BLaER1 (cell line): ENCODE results near the gene FGFR3.
A peak's percentile ranks its signal among the peaks of the same experiment; 100 is the strongest.

ENCODE experiments used
- H3K27ac ChIP-seq: shearing (Covaris generic); formaldehyde crosslinking; 2 replicates; pipeline ENCODE4 v1.8.1; 2022
- H3K27me3 ChIP-seq: shearing (Covaris generic); formaldehyde crosslinking; 2 replicates; pipeline ENCODE4 v1.8.1; 2022
- H3K36me3 ChIP-seq: shearing (Covaris generic); formaldehyde crosslinking; 2 replicates; pipeline ENCODE4 v1.8.1; 2022
- H3K4me1 ChIP-seq: shearing (Covaris generic); formaldehyde crosslinking; 2 replicates; pipeline ENCODE4 v1.8.1; 2022
- H3K4me2 ChIP-seq: shearing (Covaris generic); formaldehyde crosslinking; 2 replicates; pipeline ENCODE4 v1.8.1; 2022
- H3K4me3 ChIP-seq: shearing (Covaris generic); formaldehyde crosslinking; 2 replicates; pipeline ENCODE4 v1.8.1; 2022
- H3K9ac ChIP-seq: shearing (Covaris generic); formaldehyde crosslinking; 2 replicates; pipeline ENCODE4 v1.8.1; 2022
- H3K9me3 ChIP-seq: shearing (Covaris generic); formaldehyde crosslinking; 2 replicates; pipeline ENCODE4 v1.8.1; 2022
- H4K20me1 ChIP-seq: shearing (Covaris generic); formaldehyde crosslinking; 2 replicates; pipeline ENCODE4 v1.8.1; 2022
- Cebpa-rat ChIP-seq: shearing (Covaris generic); IDR thresholded peaks from 2 replicates; pipeline ENCODE4 v1.8.1; 2022

FGFR3 gene

GRCh38 chr4:1755297-1755696, 37.8 kb upstream of the FGFR3 start:
- no peak overlapping the region for H3K4me2 ChIP-seq

GRCh38 chr4:1756079-1756478, 37.0 kb upstream of the FGFR3 start:
- no peak for TF ChIP-seq Cebpa-rat
- Histone ChIP-seq H3K27ac (no peak overlapping the region), H3K9me3 (no peaks in the 10 kb centered on the region), H4K20me1 (no peaks in the 10 kb centered on the region), H3K4me3 (no peak overlapping the region), H3K27me3 (no peaks in the 10 kb centered on the region), H3K4me1 (peaks cover 72% of the 10 kb centered on the region), H3K36me3 (no peaks in the 10 kb centered on the region), H3K4me2 (no peak overlapping the region), H3K9ac (no peak overlapping the region)

More at GRCh38 chr4:1755297-1755696, 37.8 kb upstream of the FGFR3 start:
- Histone ChIP-seq H3K27ac (no peak overlapping the region), H3K36me3 (no peaks in the 10 kb centered on the region), H4K20me1 (no peaks in the 10 kb centered on the region), H3K4me1 (peaks cover 75% of the 10 kb centered on the region), H3K9me3 (no peaks in the 10 kb centered on the region), H3K9ac (no peak overlapping the region), H3K27me3 (no peaks in the 10 kb centered on the region), H3K4me3 (no peak overlapping the region)
- no peak for TF ChIP-seq Cebpa-rat

GRCh38 chr4:1756893-1757779, 36.0 kb upstream of the FGFR3 start:
- no peak overlapping the region for H3K4me3 ChIP-seq
- H3K4me1 ChIP-seq = peaks cover 61% of the 10 kb centered on the region
- H3K9me3 ChIP-seq = no peaks in the 10 kb centered on the region
- no peak for TF ChIP-seq Cebpa-rat
- no peaks in the 10 kb centered on the region for H3K36me3 ChIP-seq
- no peak overlapping the region for H3K9ac ChIP-seq
- H3K27ac ChIP-seq = no peak overlapping the region
- H4K20me1 ChIP-seq = no peaks in the 10 kb centered on the region
- no peaks in the 10 kb centered on the region for H3K27me3 ChIP-seq
- no peak overlapping the region for H3K4me2 ChIP-seq

DNA sequence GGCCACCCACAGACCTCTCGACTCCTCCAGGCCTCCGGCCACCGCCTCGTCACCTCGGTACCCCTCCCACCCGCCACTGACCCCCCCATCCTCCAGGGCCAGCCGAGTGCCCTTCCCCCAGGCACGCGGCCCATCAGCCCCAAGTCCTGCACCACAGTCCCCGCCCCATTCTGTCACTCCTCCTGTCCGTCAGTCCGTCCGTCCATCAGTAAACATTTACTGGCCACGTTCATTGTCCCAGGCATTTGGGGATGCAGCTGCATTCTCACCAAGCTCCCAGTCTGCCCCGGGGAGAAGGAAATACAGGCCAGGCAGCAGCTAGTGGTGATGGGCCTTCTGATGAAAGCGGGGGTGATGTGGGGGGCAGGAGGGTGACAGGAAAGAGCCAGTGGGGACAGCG, 35.3 kb upstream of the FGFR3 start:
- Histone ChIP-seq H3K4me2 (peak overlapping the region; percentile 66), H3K9ac (0 out of 2 replicates have a peak overlapping the region, but pooled peaks have one; percentile 24), H3K4me1 (peaks cover 54% of the 10 kb centered on the region), H3K27ac (no peak overlapping the region), H3K9me3 (no peaks in the 10 kb centered on the region), H3K27me3 (0 out of 2 replicates have a peak, but pooled peaks cover 7% of the 10 kb centered on the region), H3K36me3 (no peaks in the 10 kb centered on the region), H4K20me1 (no peaks in the 10 kb centered on the region), H3K4me3 (no peak overlapping the region)
- no peak for TF ChIP-seq Cebpa-rat

DNA sequence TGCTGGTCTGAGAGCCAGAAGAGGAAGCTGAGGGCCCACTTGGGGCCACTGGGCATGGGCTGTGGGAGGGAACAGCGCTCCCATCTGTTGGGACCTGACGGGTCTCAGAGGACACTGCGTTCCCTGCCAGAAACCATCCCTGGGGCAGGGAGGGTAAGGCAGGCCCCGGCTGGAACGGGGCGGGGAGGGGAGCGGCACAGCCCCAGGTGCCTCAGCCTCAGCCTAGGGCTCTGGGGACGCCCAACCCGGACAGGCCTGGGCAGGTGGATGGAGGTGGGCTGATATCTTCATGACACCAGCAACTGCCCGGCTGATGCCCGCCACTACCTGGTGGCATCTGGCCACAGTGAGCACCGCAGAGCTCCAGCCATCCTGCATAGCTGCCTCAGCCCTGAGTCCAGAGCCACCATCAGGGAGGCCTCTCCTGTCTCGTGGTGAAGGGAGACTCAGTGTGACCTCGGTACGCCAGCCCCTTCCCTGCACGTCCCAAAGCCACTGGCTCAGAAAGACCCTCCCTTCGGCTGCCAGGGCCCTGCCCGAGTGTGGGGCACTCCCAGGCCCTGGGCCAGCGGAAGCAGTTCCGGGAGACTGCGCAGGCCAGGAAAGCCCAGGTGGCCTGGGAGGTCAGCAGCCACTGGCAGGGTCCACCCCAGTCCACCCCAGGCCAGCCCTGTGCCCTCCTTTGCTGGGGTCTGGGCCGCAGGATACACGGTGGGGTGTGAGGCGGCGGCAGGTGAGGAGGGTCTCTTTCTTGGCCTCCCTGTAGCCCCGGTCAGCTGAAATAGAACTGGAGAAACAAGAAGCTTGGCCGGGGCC, 34.6 kb upstream of the FGFR3 start:
- Histone ChIP-seq H3K27ac (no peak overlapping the region), H3K27me3 (peaks cover 12% of the 10 kb centered on the region; the same call in 1 of the 2 replicates)

DNA sequence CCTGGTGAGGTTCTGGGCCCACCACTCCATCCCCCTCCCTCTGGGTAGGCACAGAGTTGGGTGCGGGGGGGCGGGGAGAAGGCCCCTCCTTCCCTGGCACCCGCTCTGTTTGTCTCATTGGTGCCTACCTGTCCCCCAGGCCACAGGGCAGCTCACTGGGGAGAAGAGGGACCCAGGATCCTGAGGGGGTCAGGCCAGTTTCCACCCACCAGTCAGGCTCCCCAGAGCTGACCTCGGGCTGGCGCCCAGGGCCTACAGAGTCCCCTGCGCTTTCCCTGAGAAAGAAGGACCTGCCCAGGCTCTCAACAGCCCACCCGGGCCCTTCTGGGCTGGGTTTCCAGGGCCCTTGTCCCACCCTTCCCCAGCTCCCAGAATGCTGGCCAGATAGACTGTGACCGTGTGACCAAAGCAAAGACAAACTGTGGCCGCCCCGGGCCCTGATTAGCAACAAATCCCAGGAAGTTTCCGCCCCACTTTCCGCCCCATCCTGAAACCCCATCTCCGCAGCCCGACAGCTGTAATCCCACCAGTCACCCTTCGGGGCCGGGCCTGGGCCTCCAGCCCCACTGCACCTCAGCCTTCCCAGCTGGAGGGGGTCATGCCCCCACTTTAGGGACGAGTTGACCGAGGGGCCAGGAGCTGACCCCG, 33.8 kb upstream of the FGFR3 start:
- Histone ChIP-seq H3K27ac (no peak overlapping the region), H3K9ac (no peak overlapping the region), H3K4me3 (no peak overlapping the region), H3K4me1 (peaks cover 45% of the 10 kb centered on the region), H4K20me1 (no peaks in the 10 kb centered on the region), H3K36me3 (no peaks in the 10 kb centered on the region), H3K27me3 (peaks cover 19% of the 10 kb centered on the region), H3K9me3 (no peaks in the 10 kb centered on the region), H3K4me2 (peak overlapping the region; percentile 66)
- no peak for TF ChIP-seq Cebpa-rat

More for the DNA sequence above, 34.6 kb upstream of the FGFR3 start:
- Histone ChIP-seq H3K9me3 (no peaks in the 10 kb centered on the region), H3K9ac (0 out of 2 replicates have a peak overlapping the region, but pooled peaks have one; percentile 24), H3K4me1 (peaks cover 47% of the 10 kb centered on the region), H3K36me3 (no peaks in the 10 kb centered on the region), H4K20me1 (no peaks in the 10 kb centered on the region), H3K4me2 (peak overlapping the region; percentile 66), H3K4me3 (no peak overlapping the region)
- TF ChIP-seq Cebpa-rat = no peak

DNA sequence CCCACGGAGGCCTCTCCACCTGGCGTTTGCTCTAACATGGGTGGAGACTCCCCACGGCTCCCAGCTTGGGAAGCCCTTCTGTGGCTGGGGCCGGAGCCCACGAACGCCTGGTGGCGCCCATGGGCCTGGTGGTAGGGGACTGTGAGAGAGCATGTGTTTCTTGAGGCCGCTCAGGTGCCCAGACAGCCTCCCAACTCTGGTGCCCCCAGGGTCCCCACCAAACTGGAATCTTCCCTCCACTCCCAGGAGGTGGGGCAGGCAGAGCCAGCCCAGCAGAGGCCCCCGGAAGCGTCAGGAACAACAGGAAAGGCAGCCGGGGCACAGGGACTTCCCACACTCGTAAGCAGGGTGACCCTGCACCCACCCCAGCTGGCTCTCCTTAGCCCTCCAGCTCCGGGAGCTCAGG, 33.3 kb upstream of the FGFR3 start:
- no peaks in the 10 kb centered on the region for H3K36me3 ChIP-seq
- no peak for TF ChIP-seq Cebpa-rat
- no peaks in the 10 kb centered on the region for H3K9me3 ChIP-seq
- H3K4me2 ChIP-seq = peak overlapping the region; percentile 45
- H3K27me3 ChIP-seq = peaks cover 25% of the 10 kb centered on the region
- peaks cover 40% of the 10 kb centered on the region for H3K4me1 ChIP-seq
- H4K20me1 ChIP-seq = 0 out of 2 replicates have a peak, but pooled peaks cover 4% of the 10 kb centered on the region
- H3K4me3 ChIP-seq = no peak overlapping the region
- H3K27ac ChIP-seq = no peak overlapping the region; the same call in 1 of the 2 replicates
- H3K9ac ChIP-seq = no peak overlapping the region

DNA sequence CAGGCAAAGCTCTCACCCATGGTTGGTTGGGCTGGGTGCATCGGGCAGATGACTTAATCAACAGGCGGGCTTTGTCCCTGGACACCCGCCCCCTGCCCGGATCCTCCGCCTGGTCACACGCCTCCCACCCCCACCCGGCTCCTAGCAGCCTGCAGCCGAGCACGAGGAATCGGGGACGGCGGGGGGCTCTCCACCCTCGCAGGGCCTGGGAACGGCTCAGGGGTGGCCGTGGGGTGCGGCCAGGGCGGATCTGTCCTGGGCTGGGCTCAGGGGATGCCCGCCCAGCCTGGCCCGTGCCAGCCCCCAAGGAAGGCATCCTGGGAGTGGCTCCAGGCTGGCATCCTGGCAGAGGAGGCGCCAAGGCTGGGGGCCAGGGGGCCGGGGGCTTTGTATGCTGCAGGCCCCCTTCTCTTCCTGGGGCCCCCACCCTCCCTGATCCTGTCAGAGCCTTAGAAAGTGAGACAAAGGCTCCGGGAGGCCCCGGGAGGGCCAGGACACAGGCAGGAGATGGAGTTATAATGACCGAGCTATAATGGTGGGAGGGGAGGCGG, 32.5 kb upstream of the FGFR3 start:
- peaks cover 34% of the 10 kb centered on the region for H3K4me1 ChIP-seq
- H3K4me2 ChIP-seq = peak overlapping the region; percentile 45; the same call in 1 of the 2 replicates
- no peak overlapping the region for H3K9ac ChIP-seq
- no peak overlapping the region for H3K4me3 ChIP-seq
- H3K27ac ChIP-seq = no peak overlapping the region
- H3K27me3 ChIP-seq = peaks cover 32% of the 10 kb centered on the region
- H4K20me1 ChIP-seq = peaks cover 12% of the 10 kb centered on the region; the same call in 1 of the 2 replicates
- no peak for TF ChIP-seq Cebpa-rat
- no peaks in the 10 kb centered on the region for H3K9me3 ChIP-seq
- H3K36me3 ChIP-seq = no peaks in the 10 kb centered on the region

- H3K27ac ChIP-seq = no peak overlapping the region
- no peaks in the 10 kb centered on the region for H3K9me3 ChIP-seq
- peaks cover 39% of the 10 kb centered on the region for H3K4me1 ChIP-seq
These were observed 31.9 kb upstream of the FGFR3 start for GRCh38 chr4:1761130-1761689.

More at GRCh38 chr4:1761130-1761689, 31.9 kb upstream of the FGFR3 start:
- no peaks in the 10 kb centered on the region for H3K36me3 ChIP-seq
- no peak overlapping the region for H3K9ac ChIP-seq
- H3K4me3 ChIP-seq = no peak overlapping the region
- peaks cover 37% of the 10 kb centered on the region for H3K27me3 ChIP-seq
- H3K4me2 ChIP-seq = no peak overlapping the region
- TF ChIP-seq Cebpa-rat = no peak
- H4K20me1 ChIP-seq = peaks cover 18% of the 10 kb centered on the region
